GM06990 (cell line): Measurements from ENCODE around the gene PRKG2.

Experiments used
- DNase-seq: peaks from one replicate; pipeline ENCODE4 v3.0.0-alpha.2; 2011; ENCODE audit not compliant: insufficient read length; ENCODE audit errors: extremely low read depth
- H3K27me3 ChIP-seq: replicated peaks from 2 replicates; pipeline ENCODE4 v1.6.0; 2011; ENCODE audit warnings: low read length; ENCODE audit not compliant: control insufficient read depth, insufficient read depth
- H3K36me3 ChIP-seq: 2 replicates; pipeline ENCODE4 v1.5.1; 2011; ENCODE audit warnings: low read length; ENCODE audit not compliant: control insufficient read depth, insufficient read depth
- H3K4me3 ChIP-seq: replicated peaks from 2 replicates; pipeline ENCODE4 v1.5.1; 2011; ENCODE audit warnings: low read depth, mild to moderate bottlenecking, control low read depth, low read length
- CTCF ChIP-seq: IDR thresholded peaks from 2 replicates; pipeline ENCODE4 v1.5.1; 2011; ENCODE audit warnings: low read length, control low read depth, mild to moderate bottlenecking, inconsistent platforms; ENCODE audit not compliant: insufficient read depth, poor library complexity, severe bottlenecking

PRKG2 gene

GRCh38 chr4:81137446-81137845, 77.6 kb downstream of the PRKG2 start:
- Histone ChIP-seq H3K27me3 (no peaks in the 10 kb centered on the region), H3K36me3 (no peaks in the 10 kb centered on the region), H3K4me3 (no peak overlapping the region)
- no peak for DNase-seq
- no peak for TF ChIP-seq CTCF

- no peak for TF ChIP-seq CTCF
- DNase-seq, result no peak
- no peaks in the 10 kb centered on the region for H3K36me3 ChIP-seq
- H3K4me3 ChIP-seq, result no peak overlapping the region
- no peaks in the 10 kb centered on the region for H3K27me3 ChIP-seq
These were observed 78.7 kb downstream of the PRKG2 start for GRCh38 chr4:81136161-81136905.

GRCh38 chr4:81135501-81135900, 79.5 kb downstream of the PRKG2 start:
- no peak for DNase-seq
- Histone ChIP-seq H3K36me3 (no peaks in the 10 kb centered on the region), H3K27me3 (no peaks in the 10 kb centered on the region), H3K4me3 (no peak overlapping the region)
- TF ChIP-seq CTCF, result no peak

DNA sequence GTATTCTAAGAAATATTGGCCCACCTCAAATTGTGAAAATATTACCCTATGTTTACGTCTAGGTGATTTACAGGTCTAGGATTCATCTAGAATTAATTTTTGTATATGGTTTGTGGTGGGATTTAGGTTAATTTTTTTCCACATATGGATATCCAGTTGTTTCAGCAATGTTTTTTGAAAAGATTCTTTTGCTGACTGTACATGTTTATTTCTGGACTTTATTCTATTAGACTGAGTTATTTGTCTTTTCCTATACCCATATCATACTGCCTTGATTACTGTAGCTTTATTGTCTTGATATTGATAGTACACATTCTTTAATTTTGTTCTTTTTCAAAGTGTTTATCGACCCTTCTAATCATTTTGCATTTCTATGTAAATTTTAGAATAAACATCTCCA, 83.5 kb downstream of the PRKG2 start:
- no peaks in the 10 kb centered on the region for H3K36me3 ChIP-seq
- TF ChIP-seq CTCF, result no peak
- no peaks in the 10 kb centered on the region for H3K27me3 ChIP-seq
- no peak overlapping the region for H3K4me3 ChIP-seq
- no peak for DNase-seq

GRCh38 chr4:81131066-81131465, 84.0 kb downstream of the PRKG2 start:
- TF ChIP-seq CTCF, result no peak
- H3K36me3 ChIP-seq, result no peaks in the 10 kb centered on the region
- no peak overlapping the region for H3K4me3 ChIP-seq
- no peaks in the 10 kb centered on the region for H3K27me3 ChIP-seq
- no peak for DNase-seq

DNA sequence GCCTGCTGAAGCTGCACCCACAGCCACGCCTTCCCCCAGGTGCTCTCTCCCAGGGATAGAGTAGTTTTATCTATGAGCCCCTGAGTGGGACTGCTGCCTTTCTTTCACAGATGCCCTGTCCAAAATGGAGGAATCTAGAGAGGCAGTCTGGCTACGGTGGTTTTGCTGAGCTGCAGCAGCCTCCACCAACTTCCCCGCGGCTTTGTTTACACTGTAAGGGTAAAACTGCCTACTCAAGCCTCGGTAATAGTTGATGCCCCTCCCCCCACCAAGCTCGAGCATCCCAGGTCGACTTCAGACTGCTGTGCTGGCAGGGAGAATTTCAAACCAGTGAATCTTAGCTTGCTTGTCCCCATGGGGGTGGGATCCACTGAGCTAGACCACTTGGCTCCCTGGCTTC, 84.5 kb downstream of the PRKG2 start:
- Histone ChIP-seq H3K4me3 (no peak overlapping the region), H3K36me3 (no peaks in the 10 kb centered on the region), H3K27me3 (no peaks in the 10 kb centered on the region)
- no peak for DNase-seq
- no peak for TF ChIP-seq CTCF
